GM13976 (cell line): ENCODE data around the gene PPWD1.
"Not testable (repeated sequence)": the region's sequence is repeated elsewhere in the genome, so short reads cannot be mapped to it uniquely, and the experiment has no call there.

Source experiments
- DNase-seq: peaks from one replicate; pipeline ENCODE4 v3.0.0; 2012; ENCODE audit warnings: low spot score
- CTCF ChIP-seq: IDR thresholded peaks from 2 replicates; pipeline ENCODE4 v1.5.1; 2012; ENCODE audit warnings: borderline replicate concordance, mild to moderate bottlenecking; ENCODE audit not compliant: insufficient read depth; ENCODE audit errors: extremely low read depth, missing control alignments, control extremely low read depth
- in situ Hi-C: fragments of 300-500 bp; cut with MboI; formaldehyde crosslinking; loops from one replicate; pipeline ENCODE4 v1.12.0; 2022; ENCODE audit warnings: low sequenced_read_pairs, mixed read lengths, inconsistent platforms; ENCODE audit not compliant: unreplicated experiment

Gene PPWD1

DNA sequence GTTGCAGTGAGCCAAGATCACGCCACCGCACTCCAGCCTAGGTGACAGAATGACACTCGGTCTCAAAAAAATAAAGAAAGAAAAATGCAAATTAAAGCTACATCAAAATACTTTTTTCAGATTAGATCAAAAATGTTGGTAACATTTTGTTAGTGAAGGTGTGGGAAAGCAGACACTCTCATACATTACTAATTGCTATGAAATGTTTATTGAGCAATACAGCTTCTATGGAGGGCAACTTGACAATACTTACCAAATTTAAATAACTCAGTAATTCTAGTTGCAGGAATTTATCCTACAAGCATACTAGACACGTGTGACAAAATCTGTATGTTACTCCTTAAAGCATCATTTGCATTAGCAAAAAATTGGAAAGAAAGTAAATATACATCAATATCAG lies 56.9 kb downstream of the PPWD1 start:
- no peak for TF ChIP-seq CTCF
- no peak for DNase-seq
- in situ Hi-C loops = no loop called here

- in situ Hi-C loops, DNase-seq: not testable (repeated sequence)
These were observed 58.9 kb downstream of the PPWD1 start for GRCh38 chr5:65621961-65622360.

- in situ Hi-C loops = no loop called here
- DNase-seq = no peak
- no peak for TF ChIP-seq CTCF
These were observed 60.4 kb downstream of the PPWD1 start for GRCh38 chr5:65623482-65623881.

GRCh38 chr5:65624025-65624570 lies 61.0 kb downstream of the PPWD1 start, which contains the start of gene TRIM23:
Gene TRIM23 (minus strand): TSS chr5:65624333. CDS start chr5:65624274, 59 bp downstream.
- in situ Hi-C loops = no loop called here
- no peak for TF ChIP-seq CTCF
- peak; percentile 87 for DNase-seq

DNA sequence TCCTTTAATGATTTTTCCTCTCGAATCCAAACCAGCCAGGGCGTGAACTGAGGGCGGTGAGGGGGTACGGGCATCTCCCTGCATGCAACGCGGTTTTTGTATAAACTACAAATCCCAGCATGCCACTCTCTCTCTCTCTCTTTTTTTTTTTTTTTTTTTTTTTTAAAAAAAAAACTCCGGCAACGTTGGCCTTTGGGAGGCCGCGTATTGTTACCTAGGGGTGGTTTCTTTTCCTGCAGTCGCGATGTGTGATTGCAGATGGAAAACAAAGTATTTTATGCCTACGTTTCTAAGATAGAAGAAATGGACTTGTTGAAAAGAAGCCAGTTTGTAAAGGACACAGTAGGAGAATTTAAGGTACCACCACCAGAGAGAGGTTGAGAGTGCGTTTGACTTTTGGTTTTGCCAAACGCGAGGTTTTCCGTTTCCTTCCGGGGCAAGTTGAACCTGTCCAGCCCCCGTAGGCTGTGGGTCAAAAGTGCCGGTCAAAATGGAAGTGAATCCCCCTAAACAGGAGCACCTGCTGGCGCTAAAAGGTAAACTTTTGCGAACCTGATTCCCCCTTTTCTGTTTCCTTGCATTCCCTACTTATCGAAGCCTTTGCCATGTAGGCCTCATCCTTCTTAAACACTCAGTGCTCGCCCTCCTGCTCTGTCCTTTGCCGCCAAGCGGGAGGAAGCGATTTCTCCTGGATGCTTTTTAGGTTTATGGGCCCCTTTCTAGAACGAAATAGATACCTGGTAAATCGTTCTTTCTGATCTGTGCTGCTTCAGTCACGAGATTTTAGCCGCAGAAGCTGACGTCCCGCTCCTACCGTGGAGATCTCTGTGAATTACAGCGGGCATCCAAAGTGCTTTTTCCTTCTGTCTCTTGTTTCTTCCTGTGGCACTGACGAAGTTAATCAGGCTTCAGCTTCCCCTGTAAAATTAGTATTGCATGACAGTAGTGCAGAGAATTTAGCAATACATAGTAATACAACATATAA lies 61.8 kb downstream of the PPWD1 start, which contains the start of the genes SHLD3 and TRAPPC13:
SHLD3 (plus strand) TSS at position 457 of the 985 bp plus-strand sequence. CDS start 4,561 bp downstream, outside the sequence.
TRAPPC13 (plus strand) TSS at position 457 of the 985 bp plus-strand sequence; CDS start at position 491, 34 bp downstream.
- DNase-seq = peak; percentile 76
- in situ Hi-C loops = no loop called here
- TF ChIP-seq CTCF = no peak

GRCh38 chr5:65625743-65626142 lies 62.6 kb downstream of the PPWD1 start:
- in situ Hi-C loops = no loop called here
- TF ChIP-seq CTCF = no peak
- no peak for DNase-seq

DNA sequence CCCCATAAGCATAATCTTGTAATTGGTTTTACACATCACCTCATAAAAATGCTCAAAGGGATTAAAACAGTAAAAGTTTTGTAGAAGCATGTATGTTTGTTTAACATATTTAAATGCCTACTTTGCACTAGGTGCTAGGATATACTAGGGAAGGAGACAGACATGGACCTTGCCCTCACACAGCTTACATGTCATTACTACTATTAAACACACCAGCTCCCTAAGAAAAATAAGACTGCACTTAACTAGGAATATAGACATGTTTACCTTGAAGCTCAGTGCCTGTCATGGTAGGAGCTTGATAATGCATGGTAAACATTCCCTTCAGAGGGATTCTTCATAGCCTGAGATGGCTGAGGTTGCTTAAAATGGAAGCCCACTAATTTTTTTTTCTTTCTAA lies 67.9 kb downstream of the PPWD1 start:
- DNase-seq = no peak
- TF ChIP-seq CTCF = no peak
- in situ Hi-C loops = no loop called here
